IPS-NIHi11 (cell line): ENCODE data around the gene STMN3.
"Not testable (repeated sequence)": the region's sequence is repeated elsewhere in the genome, so short reads cannot be mapped to it uniquely, and the experiment has no call there.

Source experiments
- DNase-seq: peaks from one replicate; pipeline ENCODE4 v3.0.0; 2012; ENCODE audit warnings: mixed read lengths, low spot score

The STMN3 gene

DNA sequence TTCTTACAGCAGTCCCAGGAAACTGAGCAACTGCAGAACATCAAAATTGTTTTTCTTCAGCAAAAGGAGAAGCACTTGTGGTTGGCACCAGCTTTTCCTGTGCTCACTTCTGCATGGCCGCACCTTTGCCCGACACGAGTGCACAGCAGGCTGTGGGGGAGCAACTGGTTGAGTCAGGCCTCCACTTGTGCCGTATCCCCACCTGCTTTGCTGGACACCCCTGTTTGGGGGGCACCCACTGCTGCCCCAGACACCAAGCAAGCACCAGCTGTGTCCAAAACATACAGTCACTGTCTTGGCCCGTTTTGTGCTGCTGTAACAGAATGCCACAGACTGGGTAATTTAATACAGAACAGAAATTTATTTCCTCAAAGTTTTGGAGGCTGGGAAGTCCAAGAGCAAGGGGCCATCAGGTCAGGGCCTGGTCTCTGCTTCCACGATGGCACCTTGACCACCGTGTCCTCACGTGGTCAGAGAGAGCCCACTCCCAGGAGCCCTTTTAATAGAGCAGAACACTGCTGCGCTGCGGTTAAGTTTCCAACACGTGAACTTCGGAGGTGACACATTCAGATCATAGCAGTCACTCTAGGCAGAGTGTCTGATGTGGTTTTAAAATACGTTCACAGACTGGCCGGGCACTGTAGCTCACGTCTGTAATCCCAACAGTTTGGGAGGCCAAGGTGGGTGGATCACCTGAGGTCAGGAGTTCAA, 17.6 kb downstream of the STMN3 start:
- no peak for DNase-seq

DNA sequence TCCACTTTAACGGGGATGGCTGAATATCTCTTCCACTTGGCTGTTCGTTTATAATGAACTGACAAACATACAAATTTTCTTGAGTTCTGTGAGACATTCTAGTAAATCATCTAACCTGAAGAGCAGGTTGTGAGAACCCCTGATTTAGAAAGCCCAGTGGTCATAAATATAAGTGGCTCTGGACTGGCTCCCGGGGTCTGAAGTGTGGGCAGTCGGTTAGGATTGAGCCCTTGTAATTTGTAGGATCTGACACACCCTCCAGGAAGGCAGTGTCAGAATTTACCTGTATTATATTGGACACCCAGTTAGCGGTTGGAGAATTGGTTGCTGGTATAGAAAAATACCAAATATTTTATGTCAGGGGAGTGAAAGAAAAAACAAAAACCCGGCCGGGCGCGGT, 19.5 kb downstream of the STMN3 start:
- no peak for DNase-seq

DNA sequence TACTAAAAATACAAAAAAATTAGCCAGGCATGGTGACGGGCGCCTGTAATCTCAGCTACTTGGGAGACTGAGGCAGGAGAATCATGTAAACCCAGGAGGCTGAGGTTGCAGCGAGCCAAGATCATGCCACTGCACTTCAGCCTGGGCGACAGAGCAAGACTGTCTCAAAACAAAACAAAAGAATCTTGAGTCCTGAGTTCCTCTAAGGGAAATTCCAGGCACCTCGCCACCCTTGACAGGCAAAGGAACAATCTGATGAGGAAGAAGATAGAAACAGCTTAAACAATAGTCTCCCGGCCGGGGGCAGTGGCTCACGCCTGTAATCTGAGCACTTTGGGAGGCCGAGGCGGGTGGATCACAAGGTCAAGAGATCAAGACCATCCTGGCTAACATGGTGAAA, 21.8 kb downstream of the STMN3 start:
- DNase-seq, result not testable (repeated sequence)

- DNase-seq, result not testable (repeated sequence)
These were observed 22.3 kb downstream of the STMN3 start for GRCh38 chr20:63630956-63631355.

GRCh38 chr20:63628246-63628975, 24.8 kb downstream of the STMN3 start:
- no peak for DNase-seq

GRCh38 chr20:63627751-63628245, 25.4 kb downstream of the STMN3 start:
- DNase-seq, result no peak

DNA sequence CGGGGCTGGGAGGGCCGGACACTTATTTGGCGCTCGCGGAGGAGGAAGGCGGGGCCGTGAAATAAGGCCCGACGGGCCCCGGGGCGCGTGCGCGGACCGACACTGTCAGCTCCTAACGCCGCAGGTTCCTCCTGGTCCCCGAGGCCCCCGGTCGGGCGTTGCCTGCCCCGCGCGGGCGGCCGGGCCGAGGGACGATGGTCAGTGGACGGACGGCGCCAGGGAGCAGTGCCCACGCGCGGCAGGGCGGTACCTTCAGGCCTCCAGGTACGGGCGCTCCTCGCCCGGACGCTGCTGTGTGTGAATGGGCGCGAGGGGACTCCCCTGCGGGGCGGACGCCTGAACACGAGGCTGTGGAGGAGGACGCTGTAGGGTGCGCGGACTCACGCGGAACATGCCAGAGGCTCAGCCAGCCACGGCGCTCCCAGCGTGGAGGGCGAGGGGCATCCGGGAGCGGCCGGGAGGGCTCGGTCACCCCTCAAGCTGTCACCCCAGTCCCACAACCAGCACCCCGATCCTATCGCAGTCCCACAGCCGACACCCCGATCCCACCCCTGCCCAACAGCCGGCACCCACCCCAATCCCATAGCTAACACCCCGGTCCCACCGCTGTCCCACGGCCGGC, 26.0 kb downstream of the STMN3 start:
- peak; percentile 98 for DNase-seq

GRCh38 chr20:63626424-63627128, 26.6 kb downstream of the STMN3 start, which contains the start of gene GMEB2:
TSS of gene GMEB2 (minus strand) at chr20:63627101. CDS start at chr20:63619397, 7,704 bp downstream.
- peak; percentile 93 for DNase-seq

DNA sequence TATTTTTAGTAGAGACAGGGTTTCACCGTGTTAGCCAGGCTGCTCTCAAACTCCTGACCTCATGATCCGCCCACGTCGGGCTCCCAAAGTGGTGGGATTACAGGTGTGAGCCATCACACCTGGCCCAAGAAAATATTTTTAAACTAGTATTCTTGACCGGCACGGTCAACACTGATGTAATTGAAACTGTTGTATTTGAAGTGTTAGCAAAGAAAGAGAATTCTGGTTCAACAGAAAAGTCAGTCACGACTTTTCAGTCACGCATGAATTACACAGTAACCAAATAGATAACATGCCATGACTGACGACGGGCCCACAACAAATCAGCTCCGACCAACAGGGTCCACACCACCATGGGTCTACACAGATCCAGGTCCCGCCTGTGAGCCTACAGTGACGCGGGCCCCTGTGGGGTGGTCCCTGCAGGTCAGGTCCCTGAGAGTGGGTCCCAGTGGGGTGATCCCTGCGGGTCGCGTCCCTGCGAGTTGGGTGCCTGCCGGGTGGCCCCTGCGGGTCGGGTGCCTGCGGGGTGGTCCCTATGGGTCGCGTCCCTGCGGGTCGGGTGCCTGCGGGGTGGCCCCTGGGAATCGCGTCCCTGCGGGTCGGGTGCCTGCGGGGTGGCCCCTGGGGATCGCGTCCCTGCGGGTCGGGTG, 27.3 kb downstream of the STMN3 start:
- DNase-seq, result no peak

DNA sequence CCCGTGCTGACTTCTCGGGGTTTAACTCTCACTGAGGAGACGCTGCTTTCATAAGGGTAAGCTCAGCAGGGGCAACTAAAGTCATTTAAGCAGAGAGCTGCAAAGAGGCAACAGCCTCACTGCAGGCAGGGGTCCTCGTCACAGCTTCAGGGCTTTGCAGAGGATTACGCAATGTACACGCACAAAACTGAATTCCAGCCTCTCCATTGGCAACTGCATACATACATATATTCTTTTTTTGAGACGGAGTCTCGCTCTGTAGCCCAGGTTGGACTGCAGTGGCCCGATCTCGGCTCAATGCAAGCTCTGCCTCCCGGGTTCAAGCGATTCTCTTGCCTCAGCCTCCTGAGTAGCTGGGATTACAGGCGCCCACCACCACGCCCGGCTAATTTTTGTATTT, 28.7 kb downstream of the STMN3 start:
- no peak for DNase-seq

DNA sequence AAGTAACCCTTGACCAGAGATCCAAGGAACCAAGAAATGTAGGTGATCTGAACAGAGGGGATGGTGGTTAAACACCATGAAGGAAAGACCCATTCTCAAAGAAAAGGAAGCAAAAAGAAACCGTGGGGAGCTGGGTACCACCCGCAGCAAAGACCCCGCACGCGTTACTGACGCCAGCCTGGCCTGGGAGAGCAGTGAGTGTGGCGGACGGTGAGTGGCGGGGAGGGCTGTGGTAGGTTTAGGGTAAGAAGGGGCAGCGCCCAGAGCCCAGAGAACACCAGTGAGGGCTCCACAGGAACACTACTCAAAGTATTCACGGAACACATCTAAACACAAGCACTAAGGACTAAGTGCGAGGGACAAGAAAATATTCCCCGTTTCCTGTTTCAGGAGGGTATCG, 30.5 kb downstream of the STMN3 start:
- no peak for DNase-seq

DNA sequence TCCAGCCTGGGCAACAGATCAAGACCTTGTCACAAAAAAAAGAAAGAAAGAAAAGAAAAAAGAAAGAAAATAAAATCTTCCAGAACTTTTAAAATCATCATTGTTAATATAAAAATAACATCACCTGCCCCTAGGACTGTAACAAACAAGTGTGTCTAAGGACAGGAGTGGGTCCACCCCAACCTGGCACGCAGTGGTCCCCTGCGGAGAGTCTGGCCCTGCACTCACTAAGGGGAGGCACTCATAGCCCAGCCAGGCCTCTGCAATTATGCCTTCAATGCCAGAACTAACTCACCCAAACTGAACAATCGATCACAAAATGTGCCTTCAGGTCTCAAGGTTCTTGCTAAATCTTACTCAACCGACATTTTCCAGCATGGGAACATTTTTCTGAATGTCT, 31.1 kb downstream of the STMN3 start:
- DNase-seq, result no peak

DNA sequence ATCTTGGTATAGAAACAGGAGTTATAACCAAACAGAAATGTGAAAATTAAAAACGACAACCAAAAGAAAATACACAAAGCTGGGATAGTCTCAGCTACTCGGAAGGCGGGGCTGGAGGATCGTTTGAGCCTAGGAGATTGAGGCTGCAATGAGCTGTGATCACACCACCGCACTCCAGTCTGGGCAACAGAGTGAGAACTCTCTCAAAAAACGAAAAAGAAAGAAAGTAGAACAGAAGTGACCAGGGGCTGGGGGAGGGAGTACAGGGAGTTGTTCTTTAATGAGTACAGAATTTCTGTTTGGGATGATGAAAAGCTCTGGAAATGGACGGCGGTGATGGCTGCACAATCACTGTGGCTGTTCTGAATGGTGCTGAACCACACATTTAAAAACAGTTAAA, 32.2 kb downstream of the STMN3 start:
- no peak for DNase-seq

DNA sequence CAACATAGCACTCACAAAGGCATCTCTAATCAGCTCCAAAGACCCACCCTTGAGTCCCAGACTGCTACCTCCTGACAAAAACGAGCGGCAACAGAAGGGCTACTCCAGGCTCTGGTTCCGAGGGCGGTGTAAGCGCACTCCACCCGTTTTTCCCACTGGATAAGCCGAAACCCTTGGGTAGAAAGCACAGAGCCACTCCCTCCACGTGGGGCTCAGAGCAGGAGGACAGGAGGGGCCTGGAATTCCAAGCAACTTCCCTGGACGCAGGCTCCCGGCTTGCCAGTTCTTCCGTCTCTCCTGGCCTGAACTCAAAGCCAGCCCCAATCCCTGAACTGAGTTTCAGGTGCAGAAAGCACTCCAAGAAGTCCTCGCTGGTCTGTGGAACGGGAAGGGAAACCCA, 33.7 kb downstream of the STMN3 start:
- DNase-seq, result no peak

- no peak for DNase-seq
These were observed 34.1 kb downstream of the STMN3 start for GRCh38 chr20:63619086-63619485.

- DNase-seq, result no peak
These were observed 34.8 kb downstream of the STMN3 start for GRCh38 chr20:63618291-63618980.

- DNase-seq, result no peak
These were observed 35.4 kb downstream of the STMN3 start for GRCh38 chr20:63617876-63618265.

- no peak for DNase-seq
These were observed 35.9 kb downstream of the STMN3 start for GRCh38 chr20:63617092-63617875.

- DNase-seq, result not testable (repeated sequence)
These were observed 39.2 kb downstream of the STMN3 start for GRCh38 chr20:63613863-63614594.
